ENCODE results near the gene SCAPER. TPM values are rescaled to one million over a fixed set of nuclear protein-coding genes. Genes with fewer than 3 reads are reported as not detected.

SCAPER gene
- total and polyA plus RNA-seq, 2 of the 4 experiments (the other 2 are of a cell fraction): 2.9 to 9.7 TPM

GRCh38 chr15:76320012-76320411, 585.1 kb downstream of the SCAPER start:
- no peak for ATAC-seq (ENCODE audit: low read depth)
- POLR2A ChIA-PET (ENCODE audit: unreplicated experiment): no interaction called here

More at GRCh38 chr15:76320012-76320411, 585.1 kb downstream of the SCAPER start:
- CTCF ChIA-PET: interaction anchor here (0.6 kb wide), 1 partner anchor 396 kb away, joined by 11 read pairs; no protein-coding TSS in a partner anchor
- H3K9me3 ChIP-seq (ENCODE audit: control insufficient read depth, insufficient read depth, low read length): no peaks in the 10 kb centered on the region
- intact Hi-C loops (cut with micrococcal nuclease): no loop called here
- DNase-seq: no peak
- H3K18ac ChIP-seq (ENCODE audit: low read depth, low read length): no peak overlapping the region
- H4K8ac ChIP-seq (ENCODE audit: low read depth in 2 of 2, low read length in 2 of 2): no peak overlapping the region
- H4K20me1 ChIP-seq (ENCODE audit: insufficient read depth, low read length): no peaks in the 10 kb centered on the region
- H2BK15ac ChIP-seq (ENCODE audit: low read depth, low read length): no peak overlapping the region
- no peak overlapping the region for H3K27ac ChIP-seq (ENCODE audit: insufficient read depth, low read length)
- H2BK120ac ChIP-seq (ENCODE audit: low read depth, low read length): no peak overlapping the region
- no peak overlapping the region for H3K4me2 ChIP-seq (ENCODE audit: low read depth, low read length)
- no peak overlapping the region for H3K4ac ChIP-seq (ENCODE audit: low read depth, low read length)
- no peaks in the 10 kb centered on the region; the same call in 1 of the 2 replicates for H3K4me1 ChIP-seq (ENCODE audit: control insufficient read depth, insufficient read depth, low read length)
- H4K5ac ChIP-seq (ENCODE audit: low read depth, low read length): no peak overlapping the region
- no TSS peak for BruUV-seq (replicated peaks)
- TF ChIP-seq NFE2L2 (IDR thresholded peaks at IDR 0.05; ENCODE audit: low read depth, low read length) (peak; percentile 78), SMC3 (IDR thresholded peaks at IDR 0.05; ENCODE audit: low read depth, low read length) (no peak), POLR2A (IDR thresholded peaks at IDR 0.05; ENCODE audit: low read depth, low read length) (no peak), USF2 (IDR thresholded peaks at IDR 0.05; ENCODE audit: low read depth, low read length) (no peak), RCOR1 (IDR thresholded peaks at IDR 0.05; ENCODE audit: insufficient replicate concordance, low read length) (no peak), BHLHE40 (IDR thresholded peaks at IDR 0.05; ENCODE audit: low read depth, low read length) (no peak), ELK1 (IDR thresholded peaks at IDR 0.05; ENCODE audit: borderline replicate concordance, low read depth, low read length) (no peak)
- no peaks in the 10 kb centered on the region for H3K79me1 ChIP-seq (ENCODE audit: low read depth in 1 of 2, low read length in 2 of 2)
- no peak overlapping the region for H2BK20ac ChIP-seq (ENCODE audit: low read depth, low read length)
- dilution Hi-C loops (cut with HindIII; ENCODE audit: low sequenced_read_pairs, unreplicated experiment): no loop called here
- no peak overlapping the region for H3K9ac ChIP-seq (ENCODE audit: low read depth, low read length)
- no peak overlapping the region for H2AFZ ChIP-seq (replicated peaks; ENCODE audit: low read length, poor library complexity)
- no peak overlapping the region for H4K91ac ChIP-seq (ENCODE audit: insufficient read depth, low read depth, low read length)
- no peak overlapping the region for H3K4me3 ChIP-seq (ENCODE audit: insufficient read depth, low read depth, low read length)
- H3K23ac ChIP-seq (ENCODE audit: low read depth, low read length): no peak overlapping the region
- H2BK5ac ChIP-seq (ENCODE audit: low read depth, low read length, poor library complexity, severe bottlenecking): no peak overlapping the region
- H2AK5ac ChIP-seq (ENCODE audit: low read depth, low read length): no peak overlapping the region
- H3K14ac ChIP-seq (replicated peaks; ENCODE audit: low read depth, low read length): no peak overlapping the region
- in situ Hi-C loops (cut with MboI; ENCODE audit: low sequenced_read_pairs): no loop called here
- no peaks in the 10 kb centered on the region for H3K36me3 ChIP-seq (ENCODE audit: control insufficient read depth, insufficient read depth, low read length)
- no peak overlapping the region for H3K56ac ChIP-seq (ENCODE audit: extremely low read depth, insufficient read depth, low read length)
- no CpG with 5 or more reads among the region's 6 CpGs for WGBS, 2 experiments (ENCODE audit: extremely low coverage in 2 of 2, insufficient read length in 1 of 2)
- H3K9me1 ChIP-seq (ENCODE audit: insufficient read depth, low read length): no peaks in the 10 kb centered on the region
- H2AK9ac ChIP-seq (replicated peaks; ENCODE audit: low read depth, low read length, poor library complexity): no peak overlapping the region
- H3K27me3 ChIP-seq (ENCODE audit: control insufficient read depth, insufficient read depth, low read length): peaks cover 15% of the 10 kb centered on the region
